Peyer's patch (tissue), 4 donors: Measurements from ENCODE around the gene SIX3. TPM values are rescaled to one million over a fixed set of nuclear protein-coding genes. Genes with fewer than 3 reads are reported as not detected.

ENCODE experiments used
- DNase-seq, 3 donors: peaks; one replicate each; pipeline ENCODE4 v3.0.0-alpha.2; 2017 to 2019
- H3K27ac ChIP-seq, 4 donors: fragments of 200-600 bp; sonication (generic); one replicate each; pipeline ENCODE4 v1.5.1; 2016 to 2019
- H3K27me3 ChIP-seq, 2 donors: fragments of 200-600 bp; sonication (generic); one replicate each; pipeline ENCODE4 v1.5.1; 2019
- H3K36me3 ChIP-seq, 3 donors: fragments of 200-600 bp; sonication (generic); one replicate each; pipeline ENCODE4 v1.5.1; 2016 to 2019
- H3K4me1 ChIP-seq, 4 donors: fragments of 200-600 bp; sonication (generic); one replicate each; pipeline ENCODE4 v1.5.1; 2016 to 2019
- H3K4me3 ChIP-seq, 4 donors: fragments of 200-600 bp; sonication (generic); 1 replicate in 3 of 4; 2 replicates in 1 of 4; pipeline ENCODE4 v1.5.1; 2016 to 2019; ENCODE audit warnings: mild to moderate bottlenecking in 1 of 4
- H3K9me3 ChIP-seq, 4 donors: fragments of 200-600 bp; sonication (generic); one replicate each; pipeline ENCODE4 v1.5.1; 2016 to 2019; ENCODE audit warnings: mild to moderate bottlenecking in 1 of 4
- POLR2A ChIP-seq, 2 donors: fragments of 450-650 bp; IDR thresholded peaks; one replicate each; pipeline ENCODE4 v1.5.1; 2017; ENCODE audit warnings: antibody characterized with exemption in 2 of 2, mild to moderate bottlenecking in 2 of 2, moderate library complexity in 2 of 2
- total RNA-seq, 4 donors: library from RNA; depleted of rRNA; stranded (reverse); fragments of >200 nt; gene quantifications; one replicate each; pipeline ENCODE4 v1.1.0, GENCODE V29; 2016
- TF ChIP-seq, protein P1 (sequence below), 6 experiments: fragments of 450-650 bp in 4 of 6; fragments of 200-600 bp in 2 of 6; sonication (generic) in 1 of 6; IDR thresholded peaks; one replicate each; pipeline ENCODE4 v1.5.1; 2017 to 2019; ENCODE audit warnings: antibody characterized with exemption in 6 of 6, mild to moderate bottlenecking in 3 of 6, moderate library complexity in 1 of 6

Gene SIX3
- total RNA-seq, 4 donors from 2014 or later: not detected

- Histone ChIP-seq H3K4me3 (no peak overlapping the region), H3K4me1 (no peaks in the 10 kb centered on the region), H3K27ac (no peak overlapping the region), H3K27me3 (no peaks in the 10 kb centered on the region), H3K36me3 (no peaks in the 10 kb centered on the region), H3K9me3 (peaks cover 0 to 3% (median 0%) of the 10 kb centered on the region in 4 donors)
- DNase-seq: no peak
- no peak for TF ChIP-seq POLR2A (IDR thresholded peaks at IDR 0.05)
- TF ChIP-seq, protein P1, sequence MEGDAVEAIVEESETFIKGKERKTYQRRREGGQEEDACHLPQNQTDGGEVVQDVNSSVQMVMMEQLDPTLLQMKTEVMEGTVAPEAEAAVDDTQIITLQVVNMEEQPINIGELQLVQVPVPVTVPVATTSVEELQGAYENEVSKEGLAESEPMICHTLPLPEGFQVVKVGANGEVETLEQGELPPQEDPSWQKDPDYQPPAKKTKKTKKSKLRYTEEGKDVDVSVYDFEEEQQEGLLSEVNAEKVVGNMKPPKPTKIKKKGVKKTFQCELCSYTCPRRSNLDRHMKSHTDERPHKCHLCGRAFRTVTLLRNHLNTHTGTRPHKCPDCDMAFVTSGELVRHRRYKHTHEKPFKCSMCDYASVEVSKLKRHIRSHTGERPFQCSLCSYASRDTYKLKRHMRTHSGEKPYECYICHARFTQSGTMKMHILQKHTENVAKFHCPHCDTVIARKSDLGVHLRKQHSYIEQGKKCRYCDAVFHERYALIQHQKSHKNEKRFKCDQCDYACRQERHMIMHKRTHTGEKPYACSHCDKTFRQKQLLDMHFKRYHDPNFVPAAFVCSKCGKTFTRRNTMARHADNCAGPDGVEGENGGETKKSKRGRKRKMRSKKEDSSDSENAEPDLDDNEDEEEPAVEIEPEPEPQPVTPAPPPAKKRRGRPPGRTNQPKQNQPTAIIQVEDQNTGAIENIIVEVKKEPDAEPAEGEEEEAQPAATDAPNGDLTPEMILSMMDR (IDR thresholded peaks at IDR 0.05): no peak
These were observed 36.9 kb upstream of the SIX3 start for GRCh38 chr2:44904578-44904977.

GRCh38 chr2:44906972-44907371 is 34.5 kb upstream of the SIX3 start:
- Histone ChIP-seq H3K4me1 (no peaks in the 10 kb centered on the region), H3K27me3 (no peaks in the 10 kb centered on the region), H3K9me3 (peaks cover 0 to 3% (median 0%) of the 10 kb centered on the region in 4 donors), H3K4me3 (no peak overlapping the region), H3K27ac (no peak overlapping the region), H3K36me3 (no peaks in the 10 kb centered on the region)
- no peak for TF ChIP-seq POLR2A (IDR thresholded peaks at IDR 0.05)
- TF ChIP-seq, protein P1 (IDR thresholded peaks at IDR 0.05): no peak
- no peak for DNase-seq

- Histone ChIP-seq H3K27ac (no peak overlapping the region), H3K27me3 (no peaks in the 10 kb centered on the region), H3K4me3 (no peak overlapping the region), H3K36me3 (no peaks in the 10 kb centered on the region), H3K9me3 (peaks cover 0 to 3% (median 0%) of the 10 kb centered on the region in 4 donors), H3K4me1 (no peaks in the 10 kb centered on the region)
- no peak for TF ChIP-seq POLR2A (IDR thresholded peaks at IDR 0.05)
- TF ChIP-seq, protein P1 (IDR thresholded peaks at IDR 0.05): no peak
- no peak for DNase-seq
These were observed 31.7 kb upstream of the SIX3 start for GRCh38 chr2:44909831-44910230.

- Histone ChIP-seq H3K27me3 (no peaks in the 10 kb centered on the region), H3K27ac (no peak overlapping the region), H3K4me3 (no peak overlapping the region), H3K4me1 (no peaks in the 10 kb centered on the region), H3K36me3 (no peaks in the 10 kb centered on the region), H3K9me3 (peaks cover 0 to 3% (median 0%) of the 10 kb centered on the region in 4 donors)
- DNase-seq: no peak
- TF ChIP-seq, protein P1 (IDR thresholded peaks at IDR 0.05): no peak
- no peak for TF ChIP-seq POLR2A (IDR thresholded peaks at IDR 0.05)
These were observed 28.8 kb upstream of the SIX3 start for GRCh38 chr2:44912660-44913059.

GRCh38 chr2:44916291-44916690 is 25.2 kb upstream of the SIX3 start:
- H3K36me3 ChIP-seq: no peaks in the 10 kb centered on the region
- no peaks in the 10 kb centered on the region for H3K4me1 ChIP-seq
- H3K9me3 ChIP-seq: no peaks in the 10 kb centered on the region
- no peaks in the 10 kb centered on the region for H3K27me3 ChIP-seq
- no peak overlapping the region for H3K4me3 ChIP-seq
- DNase-seq: no peak
- no peak overlapping the region for H3K27ac ChIP-seq
- TF ChIP-seq, protein P1 (IDR thresholded peaks at IDR 0.05): no peak
- TF ChIP-seq POLR2A (IDR thresholded peaks at IDR 0.05): no peak
